T-helper 1 cell treated with Interleukin-12 subunit alpha and Interleukin-12 subunit beta and Interleukin-4 antibody, amounts not matched to agents 30 μg/mL and 1 μg/mL, for 36 hours (primary cell): ENCODE results near the gene CDC25C.
A peak's percentile ranks its signal among the peaks of the same experiment; 100 is the strongest.
"Not testable (repeated sequence)": the region's sequence is repeated elsewhere in the genome, so short reads cannot be mapped to it uniquely, and the experiment has no call there.

ENCODE experiments used
- H3K27ac Mint-ChIP-seq: one replicate; pipeline ENCODE4 v1.8.0; 2021; ENCODE audit warnings: mild to moderate bottlenecking, mixed read lengths
- H3K27me3 Mint-ChIP-seq: one replicate; pipeline ENCODE4 v1.8.0; 2021; ENCODE audit warnings: low read depth, mixed read lengths
- H3K36me3 Mint-ChIP-seq: one replicate; pipeline ENCODE4 v1.8.0; 2021; ENCODE audit warnings: low read depth, mixed read lengths
- H3K4me1 Mint-ChIP-seq: one replicate; pipeline ENCODE4 v1.8.0; 2021; ENCODE audit warnings: low read depth, mixed read lengths
- H3K4me3 Mint-ChIP-seq: one replicate; pipeline ENCODE4 v1.8.0; 2021; ENCODE audit warnings: mild to moderate bottlenecking, moderate library complexity, mixed read lengths
- H3K9me3 Mint-ChIP-seq: one replicate; pipeline ENCODE4 v1.8.0; 2021; ENCODE audit warnings: mixed read lengths

Gene CDC25C

DNA sequence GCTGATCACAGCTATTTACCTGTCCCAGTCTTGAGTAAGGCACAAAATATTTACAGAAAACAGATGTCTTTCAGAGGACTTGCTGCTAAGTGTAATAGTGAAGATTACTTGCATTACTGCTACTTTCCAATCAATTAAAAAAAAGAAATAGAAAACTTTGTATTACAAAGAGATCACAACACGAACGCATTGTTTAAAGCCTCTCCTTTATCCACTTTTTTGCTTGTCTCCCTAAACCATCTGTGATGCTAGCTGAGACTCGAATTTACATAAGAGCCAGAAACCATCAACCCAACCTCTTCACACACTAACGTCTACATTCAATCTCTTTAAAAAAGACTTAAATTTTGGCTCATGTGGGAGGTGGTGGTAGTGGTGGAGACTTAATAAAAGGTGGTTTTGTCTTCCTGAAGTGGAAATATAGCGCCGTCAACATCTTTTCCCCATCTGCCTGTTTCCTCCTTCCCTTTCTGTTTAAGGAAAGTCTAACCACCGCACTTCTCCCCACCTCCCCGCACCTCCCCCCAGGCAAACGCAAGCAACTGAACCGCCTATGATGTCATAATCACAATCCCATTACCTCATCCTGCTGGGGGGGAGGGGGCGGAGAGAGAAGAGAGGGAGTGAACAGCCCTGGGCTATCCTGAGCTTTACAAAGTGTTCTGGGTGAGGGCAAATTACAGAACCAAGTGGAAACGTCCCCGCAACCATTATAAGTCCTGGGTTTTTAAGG, 5.5 kb upstream of the CDC25C start:
- Mint-ChIP-seq H3K36me3 (peaks cover 13% of the 10 kb centered on the region), H3K4me3 (peak overlapping the region; percentile 89), H3K27me3 (no peaks in the 10 kb centered on the region), H3K9me3 (no peaks in the 10 kb centered on the region), H3K4me1 (peaks cover 40% of the 10 kb centered on the region), H3K27ac (peak overlapping the region; percentile 98)

DNA sequence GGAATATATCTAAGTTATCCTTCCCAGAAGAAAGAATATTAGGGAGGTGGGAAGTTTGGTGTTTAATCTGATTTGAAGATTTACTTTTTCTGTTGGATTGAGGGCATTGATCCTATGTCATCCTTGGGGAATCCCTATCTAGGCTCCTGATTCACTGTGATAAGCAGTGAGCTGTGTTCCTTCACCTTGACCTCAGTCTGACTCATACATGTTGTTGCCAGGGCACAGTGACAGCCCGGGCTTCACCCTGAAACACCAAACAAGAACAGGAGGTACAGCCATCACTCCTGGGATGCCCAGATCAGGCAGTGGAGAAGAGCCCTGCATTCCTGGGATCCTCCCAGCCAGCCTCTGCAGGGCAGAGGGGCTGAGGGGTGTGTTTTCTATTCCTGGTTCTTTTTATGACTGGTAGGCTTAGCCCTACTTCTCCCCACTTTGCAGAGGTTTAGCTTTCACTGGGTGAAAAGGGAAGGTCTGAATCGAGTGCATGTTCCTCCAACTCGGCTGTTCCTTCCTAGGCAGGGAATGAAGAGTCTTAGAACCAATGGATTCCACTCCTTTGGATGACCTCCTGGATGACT, 3.4 kb upstream of the CDC25C start:
- Mint-ChIP-seq H3K4me1 (peaks cover 40% of the 10 kb centered on the region), H3K4me3 (peak overlapping the region; percentile 30), H3K36me3 (peaks cover 2% of the 10 kb centered on the region), H3K27me3 (no peaks in the 10 kb centered on the region), H3K27ac (peak overlapping the region; percentile 31), H3K9me3 (no peaks in the 10 kb centered on the region)

DNA sequence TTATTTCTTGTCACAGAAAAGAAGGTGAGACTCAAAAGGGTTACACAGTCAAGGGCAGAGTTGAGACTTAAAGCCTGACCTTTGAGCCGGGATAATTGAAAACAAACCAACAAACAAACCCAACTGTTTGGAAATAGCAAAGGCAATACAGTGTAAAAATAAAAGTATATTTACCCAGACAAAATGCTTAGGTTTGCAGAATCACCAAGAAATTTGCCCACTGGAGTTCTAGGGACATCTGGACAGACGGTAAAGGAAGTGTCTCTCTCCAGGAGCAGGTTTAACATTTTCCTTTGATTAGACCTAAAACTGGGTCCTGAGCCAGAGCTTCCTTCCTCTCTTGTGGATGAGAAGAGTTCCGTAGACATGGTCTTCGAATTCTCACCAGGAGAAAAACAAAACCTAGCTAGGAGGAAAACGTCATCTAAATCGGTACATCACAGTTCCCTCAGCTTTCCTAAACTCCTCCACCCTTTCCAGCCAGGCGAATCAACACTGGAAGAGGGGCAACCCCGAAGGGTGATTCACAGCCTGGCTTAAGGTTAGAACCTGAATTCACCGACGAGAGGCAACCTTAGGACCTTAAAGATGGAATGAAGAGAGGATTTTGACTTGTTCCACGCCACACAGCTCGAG, 673 bp downstream of the CDC25C start:
- Mint-ChIP-seq H3K27me3 (no peaks in the 10 kb centered on the region), H3K36me3 (peaks cover 5% of the 10 kb centered on the region), H3K4me3 (peak overlapping the region; percentile 84)

DNA sequence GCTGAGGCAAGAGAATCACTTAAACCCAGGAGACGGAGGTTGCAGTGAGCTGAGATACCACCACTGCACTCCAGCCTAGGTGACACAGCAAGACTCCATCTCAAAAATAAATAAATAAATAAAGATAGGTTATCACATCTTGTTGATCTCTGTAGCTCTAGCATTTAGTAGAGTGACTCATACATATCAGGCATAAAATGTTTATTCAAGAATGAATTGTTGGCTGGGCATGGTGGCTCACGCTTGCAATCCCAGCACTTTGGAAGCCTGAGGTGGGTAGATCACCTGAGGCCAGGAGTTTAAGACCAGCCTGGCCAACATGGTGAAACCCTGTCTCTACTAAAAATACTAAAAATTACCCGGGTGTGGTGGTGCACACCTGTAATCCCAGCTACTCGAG, 13.4 kb downstream of the CDC25C start:
- not testable (repeated sequence) for H3K4me3 Mint-ChIP-seq, H3K27ac Mint-ChIP-seq, H3K4me1 Mint-ChIP-seq, H3K27me3 Mint-ChIP-seq, H3K36me3 Mint-ChIP-seq, H3K9me3 Mint-ChIP-seq

More for the DNA sequence above, 673 bp downstream of the CDC25C start:
- H3K27ac Mint-ChIP-seq, result peak overlapping the region; percentile 81
- H3K9me3 Mint-ChIP-seq, result no peaks in the 10 kb centered on the region
- peaks cover 23% of the 10 kb centered on the region for H3K4me1 Mint-ChIP-seq

DNA sequence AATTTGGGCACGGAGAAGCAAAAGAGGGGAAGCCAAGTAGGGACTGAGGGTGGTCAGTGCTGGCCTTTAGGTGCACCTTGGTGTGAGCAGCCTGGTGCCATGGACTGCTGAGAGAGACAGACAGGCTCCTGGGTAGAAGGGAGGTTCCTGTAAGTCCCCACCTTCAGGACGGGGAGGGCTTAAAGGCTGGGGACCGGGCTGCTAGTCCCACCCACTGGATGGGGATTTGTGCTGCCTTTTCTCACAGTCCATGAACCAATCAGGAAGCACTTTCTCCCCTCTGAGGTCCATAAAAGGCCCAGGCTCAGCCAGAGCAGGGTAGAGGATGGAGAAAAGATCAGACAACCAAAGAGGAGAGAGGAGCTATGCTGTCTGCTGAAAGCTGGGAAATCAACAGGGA, 15.2 kb downstream of the CDC25C start:
- Mint-ChIP-seq H3K27ac (no peak overlapping the region), H3K9me3 (no peaks in the 10 kb centered on the region)

DNA sequence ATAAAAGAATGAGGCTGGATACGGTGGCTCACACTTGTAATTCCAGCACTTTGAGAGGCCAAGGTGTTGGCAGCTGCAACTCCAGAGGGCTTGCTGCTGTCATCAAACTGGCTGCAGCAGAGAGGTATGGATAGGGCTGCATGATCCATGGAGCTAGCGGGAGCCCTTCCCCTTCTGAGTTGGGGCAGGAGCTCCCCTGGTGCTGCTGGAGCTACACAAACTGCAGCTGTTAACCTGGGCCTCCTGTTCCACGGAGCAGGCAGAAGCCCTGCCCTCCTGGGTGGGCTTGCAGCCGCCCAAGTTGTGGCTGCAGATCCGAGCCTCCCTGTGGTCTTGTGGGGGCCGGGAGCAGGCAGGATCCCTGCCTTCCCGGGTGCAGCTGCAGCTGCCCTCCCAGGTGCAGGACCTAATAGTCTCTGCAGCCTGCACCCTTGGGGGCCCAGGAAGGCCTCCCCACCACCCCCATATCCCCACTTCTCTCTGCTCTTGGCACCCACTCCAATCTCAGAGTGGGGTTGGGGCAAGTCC, 15.8 kb downstream of the CDC25C start:
- Mint-ChIP-seq H3K9me3 (no peaks in the 10 kb centered on the region), H3K36me3 (peaks cover 12% of the 10 kb centered on the region), H3K27me3 (no peaks in the 10 kb centered on the region), H3K4me1 (no peaks in the 10 kb centered on the region), H3K27ac (no peak overlapping the region), H3K4me3 (no peak overlapping the region)

More for the DNA sequence above, 15.2 kb downstream of the CDC25C start:
- no peak overlapping the region for H3K4me3 Mint-ChIP-seq
- H3K4me1 Mint-ChIP-seq, result no peaks in the 10 kb centered on the region
- H3K27me3 Mint-ChIP-seq, result no peaks in the 10 kb centered on the region
- peaks cover 12% of the 10 kb centered on the region for H3K36me3 Mint-ChIP-seq

DNA sequence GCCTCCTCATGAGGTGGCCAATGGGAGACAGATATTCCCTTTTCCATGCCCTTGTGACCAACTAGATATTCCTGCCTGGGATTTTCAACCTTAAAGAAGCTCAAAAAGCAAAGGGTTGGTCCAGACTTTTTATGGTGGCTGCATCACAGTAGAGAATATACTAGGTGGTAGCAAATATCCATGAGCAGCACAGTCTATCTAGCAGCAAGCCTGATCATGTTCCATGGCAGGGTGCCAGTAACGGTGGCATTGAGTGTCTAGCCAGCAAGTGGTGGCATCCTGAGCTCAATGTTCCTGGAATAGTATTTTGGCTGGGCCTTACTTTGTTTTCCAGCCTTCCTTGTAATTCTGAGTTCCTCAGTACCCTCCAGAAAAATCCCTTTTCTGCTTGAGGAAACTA, 25.8 kb downstream of the CDC25C start:
- H3K27me3 Mint-ChIP-seq, result no peaks in the 10 kb centered on the region
- H3K4me3 Mint-ChIP-seq, result no peak overlapping the region
- H3K9me3 Mint-ChIP-seq, result no peaks in the 10 kb centered on the region
- no peak overlapping the region for H3K27ac Mint-ChIP-seq
- H3K36me3 Mint-ChIP-seq, result peaks cover 5% of the 10 kb centered on the region
- no peaks in the 10 kb centered on the region for H3K4me1 Mint-ChIP-seq

DNA sequence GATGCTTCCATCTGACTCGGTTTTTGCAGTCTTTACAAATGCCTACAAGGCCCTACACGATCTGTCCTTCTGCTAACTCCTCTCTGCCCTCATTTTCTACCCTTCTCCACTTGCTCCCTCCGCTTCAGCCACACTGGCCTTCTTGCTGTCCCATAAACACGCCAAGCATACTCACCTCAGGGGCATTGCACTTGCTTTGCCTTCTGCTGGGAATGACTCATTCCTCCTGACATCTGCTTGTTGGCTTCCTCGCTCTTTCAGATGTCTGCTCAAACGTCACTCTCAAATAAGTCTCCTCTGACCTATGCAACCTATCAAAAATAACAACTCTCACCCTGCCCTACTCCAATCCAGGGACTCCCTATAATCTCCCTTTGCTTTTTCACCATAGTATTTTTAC, 28.2 kb downstream of the CDC25C start:
- H3K9me3 Mint-ChIP-seq, result no peaks in the 10 kb centered on the region
- H3K4me3 Mint-ChIP-seq, result no peak overlapping the region
- no peak overlapping the region for H3K27ac Mint-ChIP-seq

DNA sequence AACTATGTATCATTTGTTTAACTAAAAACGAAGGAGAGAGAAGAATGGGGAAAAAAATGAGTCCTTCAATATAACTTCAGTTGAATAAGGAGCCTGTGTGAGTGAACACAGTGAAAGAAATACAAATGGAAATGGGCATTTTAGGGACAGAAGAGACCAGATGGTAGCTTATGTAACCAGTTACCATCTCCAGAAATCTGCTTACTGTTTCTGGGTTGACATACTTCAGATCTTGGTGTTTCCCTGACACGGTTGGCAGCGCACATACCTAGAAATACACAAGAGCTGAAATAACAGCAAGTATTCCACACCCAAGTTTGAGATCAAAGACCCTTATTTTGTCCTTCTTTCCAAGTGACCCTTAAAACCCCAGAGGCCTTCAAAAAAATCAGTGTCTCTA, 42.3 kb downstream of the CDC25C start:
- no peak overlapping the region for H3K27ac Mint-ChIP-seq
- no peak overlapping the region for H3K4me3 Mint-ChIP-seq
- peaks cover 2% of the 10 kb centered on the region for H3K4me1 Mint-ChIP-seq
- H3K36me3 Mint-ChIP-seq, result peaks cover 8% of the 10 kb centered on the region
- no peaks in the 10 kb centered on the region for H3K9me3 Mint-ChIP-seq
- H3K27me3 Mint-ChIP-seq, result no peaks in the 10 kb centered on the region

More for the DNA sequence above, 28.2 kb downstream of the CDC25C start:
- no peaks in the 10 kb centered on the region for H3K27me3 Mint-ChIP-seq
- no peaks in the 10 kb centered on the region for H3K4me1 Mint-ChIP-seq
- peaks cover 9% of the 10 kb centered on the region for H3K36me3 Mint-ChIP-seq

DNA sequence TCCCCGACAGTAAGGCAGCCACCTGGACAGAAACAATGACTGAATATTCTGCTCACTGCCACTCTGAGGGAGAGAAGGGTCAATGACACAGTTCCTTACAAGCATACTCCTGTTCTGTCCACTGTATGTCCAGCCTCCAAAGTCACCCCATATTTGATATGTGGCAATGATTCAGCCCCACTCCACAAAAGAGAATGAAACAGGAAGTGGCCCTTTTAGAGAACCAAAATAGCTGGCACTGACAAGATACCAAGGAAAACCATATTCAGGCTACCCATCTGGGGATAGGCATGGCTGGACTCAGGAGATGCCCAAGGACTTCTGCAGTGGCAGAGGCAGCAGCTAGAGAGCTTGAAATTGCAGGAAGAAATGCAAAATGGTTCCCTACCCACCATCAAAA, 44.4 kb downstream of the CDC25C start:
- no peak overlapping the region for H3K4me3 Mint-ChIP-seq
- peak overlapping the region; percentile 24 for H3K27ac Mint-ChIP-seq
- H3K9me3 Mint-ChIP-seq, result no peaks in the 10 kb centered on the region
- H3K27me3 Mint-ChIP-seq, result no peaks in the 10 kb centered on the region
- peaks cover 8% of the 10 kb centered on the region for H3K36me3 Mint-ChIP-seq
- peaks cover 2% of the 10 kb centered on the region for H3K4me1 Mint-ChIP-seq

DNA sequence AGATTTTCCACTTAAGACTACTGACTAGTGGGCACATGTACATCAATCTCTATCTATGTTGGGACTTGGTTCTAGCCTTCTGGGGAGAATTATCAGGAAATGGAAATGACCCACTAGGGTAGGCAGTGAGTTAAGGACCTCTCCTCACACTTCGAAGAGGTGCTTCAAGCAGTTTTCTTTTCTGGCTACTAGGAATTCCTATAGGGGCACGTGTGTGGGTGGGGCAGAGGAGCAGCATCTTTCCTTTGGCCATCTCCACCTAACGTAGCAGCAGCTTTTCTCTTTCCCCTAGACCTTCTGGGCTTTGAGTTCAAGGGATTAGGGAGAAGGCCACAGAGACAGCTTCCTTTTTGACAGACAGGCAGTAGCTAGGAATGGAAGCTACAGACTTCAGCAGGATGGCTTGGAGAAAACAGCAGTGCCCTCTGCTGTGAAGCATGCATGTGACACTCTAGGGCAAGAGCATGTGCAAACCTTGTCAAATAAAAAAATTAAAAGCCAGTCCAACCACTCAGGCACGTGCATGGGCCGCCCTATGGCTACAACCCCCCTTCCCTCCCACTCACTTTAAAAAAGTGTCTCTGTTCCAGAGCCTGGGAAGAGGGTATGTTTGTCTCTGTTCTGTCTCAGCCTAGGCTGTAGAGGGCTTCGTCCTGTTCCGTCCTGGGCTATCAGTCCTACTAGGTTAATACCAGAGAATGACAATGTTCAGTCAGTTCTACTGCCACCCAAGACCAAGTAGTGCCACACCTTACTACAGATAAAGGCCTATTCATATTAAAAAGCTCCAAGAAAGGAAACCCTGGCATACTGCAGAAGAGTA, 48.5 kb downstream of the CDC25C start:
- no peaks in the 10 kb centered on the region for H3K27me3 Mint-ChIP-seq
- no peak overlapping the region for H3K27ac Mint-ChIP-seq
- H3K9me3 Mint-ChIP-seq, result no peaks in the 10 kb centered on the region
- H3K36me3 Mint-ChIP-seq, result peaks cover 5% of the 10 kb centered on the region
- peaks cover 2% of the 10 kb centered on the region for H3K4me1 Mint-ChIP-seq
- no peak overlapping the region for H3K4me3 Mint-ChIP-seq

DNA sequence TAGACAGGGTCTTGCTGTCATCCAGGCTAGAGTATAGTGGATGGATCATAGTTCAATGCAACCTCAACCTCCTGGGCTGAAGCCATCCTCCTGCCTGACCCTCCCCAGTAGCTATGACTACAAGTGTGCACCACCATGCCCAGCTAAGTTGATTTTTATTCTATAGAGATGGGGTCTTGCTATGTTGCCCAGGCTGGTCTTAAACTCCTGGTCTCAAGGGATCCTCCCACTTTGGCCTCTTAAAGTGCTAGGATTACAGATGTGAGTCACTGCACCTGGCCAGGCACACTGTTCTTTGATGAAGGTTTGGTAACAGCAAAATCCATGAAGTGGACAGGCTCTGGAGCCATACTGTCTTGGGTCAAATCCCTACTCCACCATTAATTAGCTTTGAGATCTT, 50.7 kb downstream of the CDC25C start:
- Mint-ChIP-seq H3K9me3 (no peaks in the 10 kb centered on the region), H3K4me3 (no peak overlapping the region), H3K27me3 (peaks cover 8% of the 10 kb centered on the region), H3K4me1 (no peaks in the 10 kb centered on the region), H3K36me3 (peaks cover 1% of the 10 kb centered on the region), H3K27ac (no peak overlapping the region)

DNA sequence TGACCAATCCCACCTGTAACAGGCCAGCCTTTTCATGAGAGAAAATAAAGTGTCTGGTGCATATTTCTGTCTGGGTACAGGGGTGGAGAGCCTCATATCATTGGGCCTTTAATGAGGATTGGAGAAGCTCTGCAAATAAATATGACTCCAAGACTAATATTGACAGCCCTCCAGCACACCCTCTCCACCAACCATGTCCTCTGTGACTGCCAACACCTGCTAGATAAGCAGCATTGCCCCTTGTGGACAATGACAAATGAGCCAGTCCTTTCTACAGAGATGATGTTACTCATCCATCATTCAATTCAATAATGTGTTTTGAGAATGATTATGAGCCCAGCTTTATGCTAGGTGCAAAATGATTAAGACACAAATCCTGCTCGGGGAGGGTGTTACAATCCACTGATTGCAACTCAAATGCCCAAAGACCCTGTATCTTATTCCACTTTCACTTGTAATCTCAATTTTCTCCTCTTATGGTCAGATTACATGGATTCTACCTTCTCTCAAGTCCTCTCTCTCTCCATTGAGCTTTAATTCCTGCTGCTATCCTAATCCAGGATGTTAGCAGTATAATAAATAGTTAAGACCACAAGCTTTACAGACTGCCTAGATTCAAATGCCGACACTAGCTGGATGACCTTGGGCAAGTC, 55.1 kb downstream of the CDC25C start:
- Mint-ChIP-seq H3K36me3 (no peaks in the 10 kb centered on the region), H3K9me3 (no peaks in the 10 kb centered on the region), H3K4me1 (peaks cover 5% of the 10 kb centered on the region), H3K4me3 (no peak overlapping the region), H3K27ac (no peak overlapping the region), H3K27me3 (peaks cover 39% of the 10 kb centered on the region)

DNA sequence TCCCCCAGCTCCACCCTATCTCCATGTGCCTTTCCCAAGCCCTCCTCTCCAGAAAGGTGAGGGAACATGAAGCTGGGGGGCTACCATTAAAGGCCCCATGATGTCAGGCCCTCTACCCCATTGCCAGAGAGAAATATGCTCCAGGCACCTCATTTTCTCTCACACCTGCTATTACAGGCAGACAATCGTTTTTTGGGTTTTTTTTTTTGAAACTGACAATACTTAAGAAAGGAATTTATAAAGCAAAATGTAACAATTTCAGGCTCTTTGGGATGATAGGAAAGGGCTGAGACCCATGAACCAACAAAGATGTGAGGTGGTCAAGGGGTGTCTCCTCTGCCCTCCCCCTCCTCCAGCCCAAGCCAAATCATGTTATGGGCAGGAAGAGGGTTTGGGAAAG, 55.7 kb downstream of the CDC25C start:
- no peak overlapping the region for H3K4me3 Mint-ChIP-seq
- H3K36me3 Mint-ChIP-seq, result no peaks in the 10 kb centered on the region

More for the DNA sequence above, 55.7 kb downstream of the CDC25C start:
- H3K27ac Mint-ChIP-seq, result no peak overlapping the region
- H3K4me1 Mint-ChIP-seq, result peaks cover 7% of the 10 kb centered on the region
- H3K27me3 Mint-ChIP-seq, result peaks cover 39% of the 10 kb centered on the region
- no peaks in the 10 kb centered on the region for H3K9me3 Mint-ChIP-seq
